CD4-positive, alpha-beta T cell treated with Interferon alpha-2 for 1 hour (primary cell): ENCODE results near the gene FNIP2.

Source experiments
- DNase-seq, 2 donors: peaks; one replicate each; pipeline ENCODE4 v3.0.0-alpha.2; 2020 to 2022

The FNIP2 gene

DNA sequence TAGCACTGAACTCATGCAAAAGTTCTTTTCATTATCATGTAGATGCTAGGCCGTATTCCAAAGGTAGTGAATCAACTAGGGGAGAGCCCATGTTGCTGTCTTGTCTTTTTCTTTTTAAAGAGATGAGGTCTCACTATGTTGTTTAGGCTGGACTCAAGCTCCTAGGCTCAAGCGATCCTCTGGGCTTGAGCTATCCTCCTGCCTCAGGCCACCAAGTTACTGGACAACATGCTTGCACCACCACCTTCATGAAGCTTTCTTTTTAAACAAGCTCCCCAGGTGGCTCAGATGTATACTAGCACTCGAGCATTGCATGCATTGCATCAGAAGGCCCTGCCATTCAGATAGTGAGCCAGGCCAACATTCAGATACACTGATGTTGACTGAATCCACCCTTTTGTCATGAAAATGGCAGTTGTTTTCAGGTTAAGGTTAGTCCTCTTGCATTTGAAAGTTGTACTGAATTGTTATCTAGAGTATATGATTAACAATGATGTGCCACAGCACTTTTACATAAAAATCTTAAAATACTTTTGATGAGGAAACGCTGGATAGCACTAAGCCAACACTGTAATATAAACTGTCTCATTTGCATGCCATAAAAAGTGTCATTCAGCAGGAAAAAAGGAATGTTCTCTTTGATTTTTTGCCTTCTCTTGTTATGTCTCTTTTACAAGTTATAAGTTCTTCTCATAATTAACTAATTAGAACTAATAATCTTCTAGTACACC lies 76.7 kb downstream of the FNIP2 start:
- no peak for DNase-seq

GRCh38 chr4:158847535-158847934 lies 78.7 kb downstream of the FNIP2 start:
- DNase-seq, result no peak

- DNase-seq, result no peak
These were observed 80.9 kb downstream of the FNIP2 start for GRCh38 chr4:158849681-158850080.

GRCh38 chr4:158850371-158850770 lies 81.5 kb downstream of the FNIP2 start:
- no peak for DNase-seq

- DNase-seq, result peak in 1 of 2 donors; percentile 47
These were observed 82.2 kb downstream of the FNIP2 start for GRCh38 chr4:158850800-158851644.

DNA sequence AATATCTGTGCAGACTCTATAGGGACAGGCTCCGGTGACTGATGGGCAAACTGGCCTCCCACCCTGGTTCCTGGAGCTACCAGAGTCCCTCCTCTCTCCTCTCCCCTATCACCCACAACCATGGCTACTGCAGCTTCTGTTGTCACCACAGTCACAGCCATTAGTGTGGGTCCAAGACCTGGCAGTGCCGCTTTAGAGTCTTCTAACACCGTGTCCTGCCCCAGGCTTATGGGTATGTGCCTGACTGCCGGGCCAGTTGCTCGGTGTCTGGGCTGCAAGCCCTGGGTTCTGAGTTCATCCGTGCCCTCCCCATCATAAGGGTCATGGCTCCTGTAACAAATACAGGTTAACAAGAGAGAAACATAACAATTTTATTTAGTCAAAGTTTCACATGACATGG lies 85.4 kb downstream of the FNIP2 start:
- no peak for DNase-seq

GRCh38 chr4:158856852-158857251 lies 88.0 kb downstream of the FNIP2 start:
- peak in 1 of 2 donors; percentile 49 for DNase-seq

- DNase-seq, result no peak
These were observed 89.1 kb downstream of the FNIP2 start for GRCh38 chr4:158857951-158858350.

GRCh38 chr4:158858410-158859199 lies 89.8 kb downstream of the FNIP2 start:
- no peak for DNase-seq

- DNase-seq, result no peak
These were observed 90.8 kb downstream of the FNIP2 start for GRCh38 chr4:158859661-158860060.

- no peak for DNase-seq
These were observed 92.0 kb downstream of the FNIP2 start for GRCh38 chr4:158860856-158861255.

DNA sequence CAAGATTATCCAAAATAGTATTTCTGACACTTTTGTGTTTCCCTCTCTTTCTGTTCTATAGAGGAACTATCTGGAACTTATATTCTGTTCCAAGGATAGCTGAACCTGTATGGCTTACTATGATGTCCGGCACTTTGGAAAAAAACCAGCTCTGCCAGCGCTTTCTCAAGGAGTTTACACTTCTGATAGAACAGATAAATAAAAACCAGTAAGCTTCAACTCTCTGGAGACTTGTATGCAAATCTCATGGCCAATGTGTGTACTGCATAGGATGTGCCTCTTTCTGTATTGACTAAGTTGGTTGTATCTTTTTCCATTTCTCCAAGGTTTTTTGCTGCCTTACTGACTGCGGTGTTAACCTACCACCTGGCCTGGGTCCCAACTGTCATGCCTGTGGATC lies 92.5 kb downstream of the FNIP2 start:
- DNase-seq, result no peak

GRCh38 chr4:158861766-158862165 lies 92.9 kb downstream of the FNIP2 start:
- DNase-seq, result no peak

DNA sequence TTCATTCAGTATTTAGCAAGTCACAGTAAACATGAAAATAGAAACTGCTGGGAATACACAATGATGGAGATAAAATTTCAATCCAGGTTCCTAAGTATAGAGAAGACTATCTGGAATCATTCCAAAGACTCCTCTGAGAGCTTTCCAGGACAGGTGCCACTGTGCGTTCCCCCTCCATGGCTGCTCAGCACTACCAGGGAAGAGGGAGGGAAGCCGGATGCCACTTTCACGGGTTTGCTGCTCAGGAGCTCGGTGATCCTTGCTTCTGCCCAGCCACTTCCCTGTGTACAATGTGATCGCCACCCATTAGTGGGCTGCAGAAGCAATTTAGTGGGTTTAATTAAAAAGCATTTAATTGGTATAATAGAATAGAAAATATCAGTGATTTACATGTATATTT lies 94.5 kb downstream of the FNIP2 start:
- DNase-seq, result no peak

GRCh38 chr4:158865520-158866177 lies 96.8 kb downstream of the FNIP2 start:
- no peak for DNase-seq

DNA sequence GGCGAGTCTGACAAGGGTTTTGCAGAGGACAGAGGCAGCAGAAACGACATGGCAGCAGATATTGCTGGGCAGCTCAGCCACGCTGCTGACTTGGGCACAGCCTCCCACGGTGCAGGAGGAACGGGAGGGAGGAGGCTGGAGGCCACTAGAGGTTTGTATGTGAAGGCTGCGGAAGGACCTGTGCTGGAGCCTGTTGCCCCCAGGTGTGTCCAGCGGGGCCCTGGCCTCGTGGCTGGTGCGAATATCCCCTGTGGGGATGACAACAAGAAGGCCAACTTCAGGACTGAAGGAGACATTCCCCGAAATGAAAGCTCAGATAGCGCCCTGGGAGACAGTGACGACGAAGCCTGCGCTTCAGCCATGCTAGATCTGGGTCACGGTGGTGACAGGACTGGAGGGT lies 100.2 kb downstream of the FNIP2 start:
- DNase-seq, result no peak

- DNase-seq, result no peak
These were observed 100.9 kb downstream of the FNIP2 start for GRCh38 chr4:158869761-158870160.

DNA sequence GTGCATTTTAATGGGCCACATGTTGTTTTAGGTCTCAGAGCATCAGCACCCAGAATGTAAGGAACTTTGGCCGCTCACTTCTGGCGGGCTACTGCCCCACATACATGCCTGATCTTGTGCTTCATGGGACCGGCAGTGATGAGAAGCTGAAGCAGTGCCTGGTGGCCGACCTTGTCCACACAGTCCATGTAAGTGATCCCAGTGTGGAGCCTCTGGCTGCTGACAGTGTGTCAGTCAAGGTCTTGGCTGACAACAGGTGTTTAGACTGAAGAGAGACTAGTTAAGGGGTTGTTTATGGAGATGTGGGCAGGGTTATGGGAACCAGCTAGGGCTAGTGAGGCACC lies 101.4 kb downstream of the FNIP2 start:
- no peak for DNase-seq

GRCh38 chr4:158870626-158871334 lies 102.0 kb downstream of the FNIP2 start:
- no peak for DNase-seq

- no peak for DNase-seq
These were observed 102.5 kb downstream of the FNIP2 start for GRCh38 chr4:158871335-158871724.

DNA sequence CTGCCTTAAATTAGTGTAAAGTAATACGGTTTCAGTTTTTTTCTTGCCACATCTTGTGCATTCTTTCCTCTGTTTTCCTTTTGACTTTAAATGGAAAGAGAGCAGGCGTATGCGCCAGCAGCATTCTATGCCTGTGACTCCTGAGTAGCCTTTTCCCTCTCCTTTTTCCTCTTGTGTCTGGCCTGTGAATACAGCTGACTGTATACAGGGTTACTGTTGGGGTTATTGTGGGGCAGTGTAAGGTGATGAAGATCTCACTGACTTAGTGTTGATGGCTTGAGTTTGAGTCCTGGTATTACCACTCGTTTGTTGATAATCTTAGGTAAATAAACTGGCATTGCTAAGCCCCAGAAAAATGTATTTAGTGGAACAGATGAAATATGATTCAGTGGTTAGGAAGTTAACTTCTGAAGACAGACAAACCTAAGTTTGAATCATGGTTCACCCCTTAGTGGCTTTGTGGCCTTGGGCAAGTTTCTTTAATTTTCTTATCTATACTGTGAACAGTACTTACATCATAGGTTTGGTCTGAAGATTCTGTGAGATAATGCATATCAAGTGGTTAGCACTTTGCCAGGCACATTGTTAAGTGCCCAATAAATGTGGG lies 105.1 kb downstream of the FNIP2 start:
- DNase-seq, result peak in 1 of 2 donors; percentile 29

- no peak for DNase-seq
These were observed 106.2 kb downstream of the FNIP2 start for GRCh38 chr4:158875026-158875425.
